NAMALWA (cell line): ENCODE results near the gene RPL27.

Source experiments
- DNase-seq: peaks from one replicate; pipeline ENCODE4 v3.0.0-alpha.2; 2015; ENCODE audit warnings: low spot score

The RPL27 gene

DNA sequence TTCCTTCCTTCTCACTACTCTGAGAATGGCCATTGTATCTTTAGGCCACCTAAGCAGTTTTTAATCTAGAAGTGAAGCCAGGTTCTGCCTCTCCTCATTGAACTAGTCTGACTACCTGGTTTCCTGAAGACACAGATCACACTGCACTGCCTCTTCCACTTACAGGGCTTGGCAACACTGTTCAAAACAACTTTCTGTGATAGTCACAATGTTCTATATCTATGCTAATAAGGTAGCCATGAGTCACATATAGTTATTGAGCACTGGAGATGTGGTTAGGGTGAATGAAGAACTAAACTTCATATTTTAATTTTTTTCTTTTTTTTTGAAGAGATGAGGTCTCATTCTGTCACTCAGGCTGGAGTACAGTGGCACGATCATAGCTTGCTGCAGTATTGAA, 53.8 kb downstream of the RPL27 start:
- no peak for DNase-seq
